Fibroblast of pulmonary artery (primary cell): ENCODE results near the gene SHISA5.

Experiments
- DNase-seq: peaks from one replicate; pipeline ENCODE4 v3.0.0-alpha.2; 2010; ENCODE audit warnings: low read depth
- H3K4me3 ChIP-seq: replicated peaks from 2 replicates; pipeline ENCODE4 v1.5.1; 2011; ENCODE audit warnings: low read depth, mild to moderate bottlenecking, control low read depth, low read length, moderate library complexity
- CTCF ChIP-seq: IDR thresholded peaks from 2 replicates; pipeline ENCODE4 v1.5.1; 2011; ENCODE audit warnings: mild to moderate bottlenecking, control low read depth, low read length, inconsistent platforms; ENCODE audit errors: missing control alignments

Gene SHISA5

GRCh38 chr3:48507256-48508061 lies 3.5 kb upstream of the SHISA5 start:
- no peak overlapping the region for H3K4me3 ChIP-seq
- peak; percentile 47 for TF ChIP-seq CTCF
- DNase-seq, result peak; percentile 60

GRCh38 chr3:48505968-48506504 lies 2.1 kb upstream of the SHISA5 start:
- no peak for TF ChIP-seq CTCF
- H3K4me3 ChIP-seq, result no peak overlapping the region
- DNase-seq, result no peak

DNA sequence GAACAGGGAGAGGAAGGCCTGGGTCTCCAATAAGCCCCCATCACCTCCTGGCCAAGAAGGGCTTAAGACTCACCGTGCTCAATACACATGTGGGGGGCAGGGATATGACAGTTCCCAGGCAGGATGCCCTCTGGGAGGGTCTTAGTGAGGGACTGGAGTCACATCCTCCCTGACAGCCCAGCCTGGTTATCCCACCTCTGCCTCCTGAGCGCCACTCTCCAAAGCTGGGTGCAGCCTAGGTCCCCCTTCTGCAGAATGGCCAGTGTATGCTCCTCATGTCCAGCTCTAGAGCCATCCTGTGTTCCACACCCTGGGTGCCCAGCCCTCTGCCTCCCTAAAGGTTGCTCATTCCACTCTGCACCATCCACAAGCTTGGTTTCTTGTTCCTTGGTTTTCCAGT lies 1.2 kb upstream of the SHISA5 start:
- H3K4me3 ChIP-seq, result no peak overlapping the region
- no peak for DNase-seq
- TF ChIP-seq CTCF, result no peak

- DNase-seq, result peak; percentile 51
- no peak for TF ChIP-seq CTCF
- H3K4me3 ChIP-seq, result peak overlapping the region; percentile 84
Observed at GRCh38 chr3:48503401-48504050, 448 bp downstream of the SHISA5 start.

- TF ChIP-seq CTCF, result no peak
- DNase-seq, result no peak
- peak overlapping the region; percentile 84 for H3K4me3 ChIP-seq
Observed at GRCh38 chr3:48502728-48503168, 1.2 kb downstream of the SHISA5 start.

- TF ChIP-seq CTCF, result no peak
- no peak for DNase-seq
- H3K4me3 ChIP-seq, result no peak overlapping the region
Observed at GRCh38 chr3:48502121-48502520, 1.9 kb downstream of the SHISA5 start.
